Neuronal stem cell (in vitro differentiated cells): ENCODE measurements around the gene TTN.

Experiments
- DNase-seq: peaks from one replicate; pipeline ENCODE4 v3.0.0-alpha.2; 2013; ENCODE audit warnings: low spot score
- H2AFZ ChIP-seq: one replicate; pipeline ENCODE4 v1.6.1; 2013; ENCODE audit warnings: mild to moderate bottlenecking, low read length, inconsistent platforms
- H2AK5ac ChIP-seq: 2 replicates; pipeline ENCODE4 v1.6.1; 2013; ENCODE audit warnings: low read depth, mild to moderate bottlenecking, inconsistent platforms, low read length, moderate library complexity, mixed read lengths
- H2BK120ac ChIP-seq: 2 replicates; pipeline ENCODE4 v1.6.1; 2013; ENCODE audit warnings: low read depth, mild to moderate bottlenecking, inconsistent platforms, low read length, moderate library complexity, mixed read lengths
- H2BK12ac ChIP-seq: one replicate; pipeline ENCODE4 v1.6.1; 2013; ENCODE audit warnings: low read length, inconsistent platforms
- H2BK15ac ChIP-seq: 2 replicates; pipeline ENCODE4 v1.6.1; 2013; ENCODE audit warnings: mild to moderate bottlenecking, low read length, inconsistent platforms, mixed read lengths
- H2BK5ac ChIP-seq: one replicate; pipeline ENCODE4 v1.6.1; 2013; ENCODE audit warnings: inconsistent platforms, mild to moderate bottlenecking, low read length, moderate library complexity
- H3K14ac ChIP-seq: one replicate; pipeline ENCODE4 v1.6.1; 2013; ENCODE audit warnings: low read length, inconsistent platforms
- H3K18ac ChIP-seq: 2 replicates; pipeline ENCODE4 v1.6.1; 2013; ENCODE audit warnings: low read length, inconsistent platforms
- H3K23ac ChIP-seq: 2 replicates; pipeline ENCODE4 v1.6.1; 2013; ENCODE audit warnings: low read depth, mild to moderate bottlenecking, mixed read lengths, low read length, inconsistent platforms; ENCODE audit not compliant: poor library complexity
- H3K27ac ChIP-seq: replicated peaks from 3 replicates; pipeline ENCODE4 v1.5.1; 2013; ENCODE audit warnings: low read length, inconsistent platforms
- H3K27me3 ChIP-seq, 3 experiments: 2 replicates each; pipeline ENCODE4 v1.6.1; 2013; ENCODE audit warnings: low read length in 3 of 3, mild to moderate bottlenecking in 2 of 3, inconsistent platforms in 1 of 3, low read depth in 1 of 3, mixed read lengths in 1 of 3, moderate library complexity in 1 of 3; ENCODE audit not compliant: control insufficient read depth in 3 of 3, insufficient read depth in 3 of 3
- H3K36me3 ChIP-seq, 2 donors: replicated peaks in 1 of 2; 2 replicates each; pipeline ENCODE4 v1.6.1; 2013; ENCODE audit warnings: low read length in 2 of 2; ENCODE audit not compliant: control insufficient read depth in 2 of 2, insufficient read depth in 2 of 2
- H3K4ac ChIP-seq: 2 replicates; pipeline ENCODE4 v1.6.1; 2013; ENCODE audit warnings: inconsistent platforms, mild to moderate bottlenecking, low read length, moderate library complexity
- H3K4me1 ChIP-seq, 2 donors: 1 replicate in 1 of 2; 2 replicates in 1 of 2; pipeline ENCODE4 v1.6.1; 2013; ENCODE audit warnings: low read length in 2 of 2, low read depth in 1 of 2; ENCODE audit not compliant: control insufficient read depth in 2 of 2, insufficient read depth in 1 of 2
- H3K4me2 ChIP-seq: one replicate; pipeline ENCODE4 v1.6.1; 2013; ENCODE audit warnings: mild to moderate bottlenecking, low read length, inconsistent platforms; ENCODE audit not compliant: insufficient read depth, poor library complexity, severe bottlenecking
- H3K4me3 ChIP-seq, 2 donors: 2 replicates each; pipeline ENCODE4 v1.5.1; 2013; ENCODE audit warnings: low read length in 2 of 2, mild to moderate bottlenecking in 2 of 2, inconsistent platforms in 1 of 2, moderate library complexity in 1 of 2
- H3K79me1 ChIP-seq: one replicate; pipeline ENCODE4 v1.6.1; 2013; ENCODE audit warnings: low read depth, mild to moderate bottlenecking, inconsistent platforms, low read length, moderate library complexity
- H3K9ac ChIP-seq: one replicate; pipeline ENCODE4 v1.6.1; 2013; ENCODE audit warnings: mild to moderate bottlenecking, low read depth, low read length, inconsistent platforms; ENCODE audit not compliant: poor library complexity
- H3K9me3 ChIP-seq, 2 donors: replicated peaks in 1 of 2; 2 replicates each; pipeline versions ENCODE3 to v1.6.1; 2013; ENCODE audit warnings: low read length in 2 of 2, mild to moderate bottlenecking in 2 of 2, inconsistent platforms in 1 of 2, low read depth in 1 of 2, mixed read lengths in 1 of 2, moderate library complexity in 1 of 2; ENCODE audit not compliant: control insufficient read depth in 2 of 2, insufficient read depth in 1 of 2
- H4K8ac ChIP-seq: one replicate; pipeline ENCODE4 v1.6.1; 2013; ENCODE audit warnings: low read depth, mild to moderate bottlenecking, inconsistent platforms, low read length, moderate library complexity
- H4K91ac ChIP-seq: one replicate; pipeline ENCODE4 v1.6.1; 2013; ENCODE audit warnings: low read length, low read depth, mild to moderate bottlenecking, inconsistent platforms; ENCODE audit not compliant: poor library complexity
- WGBS, 2 donors: extraction: QIAGEN DNeasy Blood & Tissue Kit; methylation state at CpG; one replicate each; pipeline ENCODE4 v1.1.7; 2013; ENCODE audit warnings: missing lambda C conversion rate in 2 of 2, mixed read lengths in 1 of 2; ENCODE audit not compliant: insufficient read length in 2 of 2, insufficient replicate concordance in 1 of 2; ENCODE audit errors: extremely low coverage in 2 of 2; 5-methylcytosine and 5-hydroxymethylcytosine counted together

Gene TTN

DNA sequence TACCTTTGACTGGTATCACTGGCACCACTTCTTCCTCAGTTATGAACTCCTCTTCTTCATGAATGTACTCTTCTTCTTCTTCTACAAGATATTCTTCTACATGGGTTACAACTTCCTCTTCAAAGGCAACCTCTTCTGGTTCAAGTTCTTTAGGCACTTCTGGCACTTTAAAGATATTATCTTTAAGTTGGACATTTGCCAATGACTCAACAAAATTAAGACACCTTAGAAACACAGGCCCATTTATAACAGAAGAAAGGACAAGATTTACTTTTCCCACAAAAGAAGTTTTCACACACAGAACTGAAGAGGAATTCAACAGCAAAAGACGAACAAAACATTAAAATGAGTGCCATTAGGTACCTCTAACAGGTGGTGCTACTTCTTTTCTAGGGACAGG, 127.3 kb downstream of the TTN start:
- Histone ChIP-seq H2BK15ac (no peak overlapping the region), H3K79me1 (no peaks in the 10 kb centered on the region), H3K14ac (no peak overlapping the region), H3K9ac (no peak overlapping the region), H3K27ac (no peak overlapping the region), H2AK5ac (no peak overlapping the region), H2AFZ (no peak overlapping the region), H3K27me3 (no peaks in the 10 kb centered on the region), H3K36me3 (no peaks in the 10 kb centered on the region), H3K4me2 (no peak overlapping the region), H3K4me3 (no peak overlapping the region), H4K8ac (no peak overlapping the region), H3K18ac (no peak overlapping the region), H3K23ac (no peak overlapping the region), H2BK5ac (no peak overlapping the region), H3K4me1 (no peaks in the 10 kb centered on the region), H3K4ac (no peak overlapping the region), H4K91ac (no peak overlapping the region), H3K9me3 (no peaks in the 10 kb centered on the region), H2BK120ac (no peak overlapping the region), H2BK12ac (no peak overlapping the region)
- WGBS, 2 donors: no CpG with 5 or more reads among the region's 1 CpG
- DNase-seq: no peak

DNA sequence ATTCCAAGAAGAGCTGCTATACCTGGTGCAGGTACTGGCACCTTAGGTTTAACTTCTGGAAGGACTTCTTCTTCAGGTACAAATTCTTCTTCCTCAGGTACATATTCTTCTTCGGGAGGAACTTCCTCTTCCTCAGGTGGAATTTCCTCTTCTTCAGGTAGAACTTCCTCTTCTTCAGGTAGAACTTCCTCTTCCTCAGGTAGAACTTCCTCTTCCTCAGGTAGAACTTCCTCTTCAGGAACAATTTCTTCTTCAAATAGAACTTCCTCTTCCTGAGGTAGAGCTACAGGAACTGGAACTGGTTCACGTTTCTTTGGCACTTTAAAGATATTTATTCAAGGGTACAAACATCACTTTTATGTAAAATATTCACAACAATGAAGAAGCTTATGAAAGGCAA, 129.6 kb downstream of the TTN start:
- Histone ChIP-seq H3K79me1 (no peaks in the 10 kb centered on the region), H3K4ac (no peak overlapping the region), H3K4me3 (no peak overlapping the region), H2BK120ac (no peak overlapping the region), H3K4me2 (no peak overlapping the region), H3K9ac (no peak overlapping the region), H2BK15ac (no peak overlapping the region), H3K9me3 (no peaks in the 10 kb centered on the region), H2AK5ac (no peak overlapping the region), H4K91ac (no peak overlapping the region), H3K23ac (no peak overlapping the region), H3K27me3 (no peaks in the 10 kb centered on the region), H2BK12ac (no peak overlapping the region), H3K4me1 (no peaks in the 10 kb centered on the region), H3K18ac (no peak overlapping the region), H3K14ac (no peak overlapping the region), H2AFZ (no peak overlapping the region), H4K8ac (no peak overlapping the region), H3K36me3 (no peaks in the 10 kb centered on the region), H3K27ac (no peak overlapping the region), H2BK5ac (no peak overlapping the region)
- no peak for DNase-seq
- WGBS, 2 donors: no CpG with 5 or more reads among the region's 2 CpGs

DNA sequence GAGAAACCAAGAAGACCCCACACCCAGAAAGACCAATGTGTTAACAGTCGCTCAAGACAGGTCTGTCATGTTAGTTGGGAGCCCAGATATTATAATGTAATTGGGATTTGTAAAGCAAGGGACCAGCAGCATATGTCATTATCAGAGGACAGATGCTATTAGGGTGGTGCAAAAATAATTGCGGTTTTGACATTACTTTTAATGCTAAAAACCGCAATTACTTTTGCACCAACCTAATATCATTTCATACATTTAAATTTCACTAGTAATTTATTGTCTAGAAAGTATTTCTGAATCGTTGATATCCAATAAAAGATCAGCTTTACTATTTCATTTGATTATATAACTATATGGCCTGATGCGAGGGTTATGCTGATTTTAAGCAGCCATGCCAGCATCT, 131.2 kb downstream of the TTN start:
- Histone ChIP-seq H3K27me3 (no peaks in the 10 kb centered on the region), H3K27ac (no peak overlapping the region), H3K14ac (no peak overlapping the region), H3K36me3 (no peaks in the 10 kb centered on the region), H4K8ac (no peak overlapping the region), H3K4me3 (no peak overlapping the region), H3K9ac (no peak overlapping the region), H4K91ac (no peak overlapping the region), H2BK12ac (no peak overlapping the region), H2BK15ac (no peak overlapping the region), H3K18ac (no peak overlapping the region), H3K4ac (no peak overlapping the region), H3K4me1 (no peaks in the 10 kb centered on the region), H3K4me2 (no peak overlapping the region), H3K79me1 (no peaks in the 10 kb centered on the region), H2AFZ (no peak overlapping the region), H2BK120ac (no peak overlapping the region), H3K9me3 (no peaks in the 10 kb centered on the region), H2BK5ac (no peak overlapping the region), H3K23ac (no peak overlapping the region), H2AK5ac (no peak overlapping the region)
- no CpG with 5 or more reads among the region's 5 CpGs for WGBS, 2 donors
- DNase-seq: no peak

DNA sequence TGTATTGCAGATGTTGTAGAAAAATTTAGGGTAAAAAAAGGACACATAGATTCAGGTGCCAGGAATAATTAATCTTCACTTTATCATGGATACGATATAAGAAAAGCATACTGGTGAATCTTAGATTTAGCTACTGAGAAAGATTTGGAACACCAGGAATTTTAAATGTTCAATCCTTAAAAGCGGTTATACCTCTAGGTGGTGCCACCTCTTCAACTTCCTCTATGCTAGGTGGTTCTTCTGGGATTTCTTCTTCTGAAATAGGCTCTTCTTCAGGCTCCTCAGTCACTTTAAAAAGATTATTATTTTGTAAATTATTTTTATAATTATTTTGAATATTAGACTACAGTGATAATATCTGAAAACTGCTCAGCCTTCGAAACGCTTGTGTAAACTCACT, 133.1 kb downstream of the TTN start:
- no peak for DNase-seq
- no peak overlapping the region for H3K23ac ChIP-seq

More for the DNA sequence above, 133.1 kb downstream of the TTN start:
- Histone ChIP-seq H3K27me3 (no peaks in the 10 kb centered on the region), H3K9ac (no peak overlapping the region), H2BK120ac (no peak overlapping the region), H3K18ac (no peak overlapping the region), H3K14ac (no peak overlapping the region), H3K4me3 (no peak overlapping the region), H3K27ac (no peak overlapping the region), H3K4me1 (no peaks in the 10 kb centered on the region), H2BK5ac (no peak overlapping the region), H4K8ac (no peak overlapping the region), H3K4ac (no peak overlapping the region), H3K36me3 (no peaks in the 10 kb centered on the region), H2AFZ (no peak overlapping the region), H4K91ac (no peak overlapping the region), H2AK5ac (no peak overlapping the region), H3K79me1 (no peaks in the 10 kb centered on the region), H2BK12ac (no peak overlapping the region), H2BK15ac (no peak overlapping the region), H3K9me3 (no peaks in the 10 kb centered on the region), H3K4me2 (no peak overlapping the region)
- WGBS, 2 donors: no CpG with 5 or more reads among the region's 4 CpGs
